ENCODE measurements around the gene ALDOA. TPM values are rescaled to one million over a fixed set of nuclear protein-coding genes. Genes with fewer than 3 reads are reported as not detected.
A peak's percentile ranks its signal among the peaks of the same experiment; 100 is the strongest.

ALDOA gene
- total and polyA plus RNA-seq, 10 of the 15 experiments (the other 5 are each of a cell fraction or from before 2014, with no cell fraction given): 218 to 2,339 (median 1,095) TPM

DNA sequence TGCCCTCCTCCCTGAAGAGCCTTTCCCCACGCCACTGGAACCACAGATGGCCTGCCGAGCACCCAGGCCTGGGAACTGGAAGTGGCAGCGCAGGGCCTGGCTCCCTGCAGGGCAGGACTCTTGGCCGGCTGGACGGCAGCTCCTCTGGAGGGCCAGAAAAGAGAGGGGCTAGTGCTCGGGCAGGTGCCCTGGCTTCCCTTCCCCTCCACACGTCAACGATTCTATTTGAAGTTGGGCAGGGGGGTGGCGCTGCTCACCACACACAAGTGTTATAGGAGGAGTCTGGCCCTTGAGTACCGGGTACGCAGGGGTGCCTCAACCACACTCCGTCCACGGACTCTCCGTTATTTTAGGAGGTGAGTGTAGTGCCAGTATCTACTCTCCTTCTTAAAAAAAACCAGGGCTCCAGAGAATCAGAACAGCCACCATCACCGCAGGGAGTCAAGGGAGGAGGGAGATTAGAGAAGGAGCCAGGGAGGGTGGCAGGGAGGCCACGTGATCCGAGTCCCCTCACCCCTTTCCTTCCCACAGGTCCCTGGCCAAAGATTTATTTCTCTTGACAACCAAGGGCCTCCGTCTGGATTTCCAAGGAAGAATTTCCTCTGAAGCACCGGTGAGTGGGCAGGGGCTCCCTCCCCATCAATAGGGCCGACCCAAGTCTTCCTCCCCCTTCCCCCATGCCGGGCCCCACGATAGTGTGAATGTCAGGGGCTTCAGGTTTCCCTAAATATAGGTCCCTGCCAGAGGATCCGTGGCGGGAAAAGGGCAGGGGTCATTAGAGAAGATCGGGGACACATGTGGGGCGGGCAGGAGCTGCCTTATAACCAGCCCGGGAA lies 1.4 kb upstream of the ALDOA start (continued):
- TF ChIP-seq CUX1 (IDR thresholded peaks at IDR 0.05; ENCODE audit: insufficient replicate concordance, low read depth, low read length): no peak
- TF ChIP-seq SRF (IDR thresholded peaks at IDR 0.05; ENCODE audit: low read depth in 2 of 2, low read length in 2 of 2): no peak
- TF ChIP-seq HDAC6 (IDR thresholded peaks at IDR 0.05; ENCODE audit: unreplicated experiment): no peak
- no peak for TF ChIP-seq RFX5 (IDR thresholded peaks at IDR 0.05; ENCODE audit: low read depth, low read length)
- TF ChIP-seq SMAD5 (IDR thresholded peaks at IDR 0.05; ENCODE audit: low read depth): peak; percentile 69
- peak; percentile 43; the same call in 1 of the 2 replicates for TF ChIP-seq SMARCA5 (IDR thresholded peaks at IDR 0.05)
- TF ChIP-seq CREM (IDR thresholded peaks at IDR 0.05; ENCODE audit: low read depth): peak; percentile 36; the same call in 1 of the 2 replicates
- TF ChIP-seq CHD1 (IDR thresholded peaks at IDR 0.05; ENCODE audit: low read depth, low read length): no peak
- TF ChIP-seq SREBF1 (IDR thresholded peaks at IDR 0.05; ENCODE audit: low read length): no peak
- peak; percentile 64 for TF ChIP-seq IKZF1 (conservative IDR thresholded peaks at IDR 0.05)
- TF ChIP-seq ELK1 (IDR thresholded peaks at IDR 0.05; ENCODE audit: low read depth, low read length): no peak
- no peak for TF ChIP-seq ASH2L (IDR thresholded peaks at IDR 0.05; ENCODE audit: borderline replicate concordance, low read depth)
- TF ChIP-seq, protein P1, sequence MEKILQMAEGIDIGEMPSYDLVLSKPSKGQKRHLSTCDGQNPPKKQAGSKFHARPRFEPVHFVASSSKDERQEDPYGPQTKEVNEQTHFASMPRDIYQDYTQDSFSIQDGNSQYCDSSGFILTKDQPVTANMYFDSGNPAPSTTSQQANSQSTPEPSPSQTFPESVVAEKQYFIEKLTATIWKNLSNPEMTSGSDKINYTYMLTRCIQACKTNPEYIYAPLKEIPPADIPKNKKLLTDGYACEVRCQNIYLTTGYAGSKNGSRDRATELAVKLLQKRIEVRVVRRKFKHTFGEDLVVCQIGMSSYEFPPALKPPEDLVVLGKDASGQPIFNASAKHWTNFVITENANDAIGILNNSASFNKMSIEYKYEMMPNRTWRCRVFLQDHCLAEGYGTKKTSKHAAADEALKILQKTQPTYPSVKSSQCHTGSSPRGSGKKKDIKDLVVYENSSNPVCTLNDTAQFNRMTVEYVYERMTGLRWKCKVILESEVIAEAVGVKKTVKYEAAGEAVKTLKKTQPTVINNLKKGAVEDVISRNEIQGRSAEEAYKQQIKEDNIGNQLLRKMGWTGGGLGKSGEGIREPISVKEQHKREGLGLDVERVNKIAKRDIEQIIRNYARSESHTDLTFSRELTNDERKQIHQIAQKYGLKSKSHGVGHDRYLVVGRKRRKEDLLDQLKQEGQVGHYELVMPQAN (conservative IDR thresholded peaks at IDR 0.05): 0 out of 2 replicates have a peak, but pooled peaks have one; percentile 70
- TF ChIP-seq SKIL (IDR thresholded peaks at IDR 0.05; ENCODE audit: low read depth, poor library complexity, severe bottlenecking): peak; percentile 60
- TF ChIP-seq CBX5 (IDR thresholded peaks at IDR 0.05; ENCODE audit: low read depth): no peak
- TF ChIP-seq IRF4 (IDR thresholded peaks at IDR 0.05; ENCODE audit: low read depth, low read length): no peak
- TF ChIP-seq BCL11A (IDR thresholded peaks at IDR 0.05; ENCODE audit: low read depth, low read length): no peak
- peak; percentile 34; the same call in 1 of the 2 replicates for TF ChIP-seq RAD21 (IDR thresholded peaks at IDR 0.05; ENCODE audit: insufficient read depth, low read depth, low read length)
- TF ChIP-seq FOXM1 (IDR thresholded peaks at IDR 0.05; ENCODE audit: low read depth, low read length): no peak
- peak; percentile 76 for TF ChIP-seq NBN (IDR thresholded peaks at IDR 0.05)

All from GM12878 (cell line).